HepG2 (cell line): ENCODE measurements around the gene SLC9A1. TPM values are rescaled to one million over a fixed set of nuclear protein-coding genes. Genes with fewer than 3 reads are reported as not detected.
A peak's percentile ranks its signal among the peaks of the same experiment; 100 is the strongest.

Experiments used
- GPN1 ChIP-seq: sonication (generic); formaldehyde crosslinking; IDR thresholded peaks from 2 replicates; pipeline ENCODE4 v1.5.1; 2020; ENCODE audit warnings: missing genetic modification reagents, borderline replicate concordance
- HNF1B ChIP-seq: sonication (generic); formaldehyde crosslinking; IDR thresholded peaks from 2 replicates; pipeline ENCODE4 v1.5.1; 2020; ENCODE audit warnings: mild to moderate bottlenecking, moderate library complexity, missing genetic modification reagents
- HNRNPH1 ChIP-seq: fragments of 200-400 bp; formaldehyde crosslinking; optimal IDR thresholded peaks from 2 replicates; pipeline ENCODE3; 2017; ENCODE audit warnings: mild to moderate bottlenecking, low read depth, low read length
- KAT8 ChIP-seq: IDR thresholded peaks from 2 replicates; pipeline ENCODE4 v1.6.1; 2016; ENCODE audit warnings: missing genetic modification reagents, missing compliant biosample characterization
- MED13 ChIP-seq: sonication (generic); formaldehyde crosslinking; IDR thresholded peaks from 2 replicates; pipeline ENCODE4 v1.5.0; 2020; ENCODE audit warnings: missing genetic modification reagents
- MEIS1 ChIP-seq: sonication (generic); formaldehyde crosslinking; IDR thresholded peaks from 2 replicates; pipeline ENCODE4 v1.9.0; 2021; ENCODE audit warnings: mild to moderate bottlenecking, missing genetic modification reagents, moderate library complexity, borderline replicate concordance
- NR2F6 ChIP-seq, 2 experiments: IDR thresholded peaks; 2 replicates each; pipeline ENCODE4 v1.6.1; 2016; ENCODE audit warnings: antibody characterized with exemption in 1 of 2, mild to moderate bottlenecking in 1 of 2
- PAF1 ChIP-seq: IDR thresholded peaks from 2 replicates; pipeline ENCODE4 v1.6.1; 2016; ENCODE audit warnings: missing genetic modification reagents, missing compliant biosample characterization
- TFDP1 ChIP-seq: IDR thresholded peaks from 2 replicates; pipeline ENCODE4 v1.6.1; 2016; ENCODE audit warnings: missing compliant biosample characterization, missing genetic modification reagents, borderline replicate concordance
- ZBTB1 ChIP-seq: sonication (generic); formaldehyde crosslinking; IDR thresholded peaks from 2 replicates; pipeline ENCODE4 v1.4.0; 2020; ENCODE audit warnings: missing genetic modification reagents, borderline replicate concordance
- ZBTB2 ChIP-seq: sonication (generic); formaldehyde crosslinking; IDR thresholded peaks from 2 replicates; pipeline ENCODE4 v1.8.0; 2022; ENCODE audit warnings: low read depth, missing genetic modification reagents
- ZBTB25 ChIP-seq: IDR thresholded peaks from 2 replicates; pipeline ENCODE4 v1.6.1; 2018; ENCODE audit warnings: missing genetic modification reagents
- ZNF124 ChIP-seq: sonication (generic); formaldehyde crosslinking; IDR thresholded peaks from 2 replicates; pipeline ENCODE4 v1.4.0; 2020; ENCODE audit warnings: missing genetic modification reagents
- ZNF143 ChIP-seq: sonication (generic); formaldehyde crosslinking; IDR thresholded peaks from 2 replicates; pipeline ENCODE4 v1.4.0; 2020; ENCODE audit warnings: missing genetic modification reagents
- ZNF614 ChIP-seq: IDR thresholded peaks from 2 replicates; pipeline ENCODE4 v1.6.1; 2018; ENCODE audit warnings: missing biosample characterization, missing genetic modification reagents, inconsistent platforms, borderline replicate concordance
- ZNF766 ChIP-seq: sonication (generic); formaldehyde crosslinking; IDR thresholded peaks from 2 replicates; pipeline ENCODE4 v1.5.0; 2020; ENCODE audit warnings: missing genetic modification reagents, borderline replicate concordance
- ZNF816 ChIP-seq: sonication (generic); formaldehyde crosslinking; IDR thresholded peaks from 2 replicates; pipeline ENCODE4 v1.8.0; 2022; ENCODE audit warnings: missing genetic modification reagents, mild to moderate bottlenecking, borderline replicate concordance
- ZUFSP ChIP-seq: sonication (generic); formaldehyde crosslinking; IDR thresholded peaks from 2 replicates; pipeline ENCODE4 v1.9.0; 2021; ENCODE audit warnings: missing genetic modification reagents, mild to moderate bottlenecking, borderline replicate concordance
- polyA plus RNA-seq, 8 experiments: library from polyadenylated mRNA; depleted of rRNA in 3 of 8; stranded (reverse) in 7 of 8; unstranded in 1 of 8; fragments of >200 nt; fragmentation: Illumina TruSeq in 4 of 8; extraction: Trizol in 4 of 8; gene quantifications; 2 replicates each; pipeline versions ENCODE4 v1.2.1 to v1.2.3, GENCODE V29; 2011 to 2016; ENCODE audit warnings: low read depth in 4 of 8, missing spikeins in 1 of 8, mixed read lengths in 1 of 8; ENCODE audit not compliant: insufficient read depth in 1 of 8
- total RNA-seq, 5 experiments: library from RNA; depleted of rRNA; stranded (reverse); fragments of >200 nt; fragmentation: Illumina TruSeq; extraction: Trizol; gene quantifications; 2 replicates each; pipeline ENCODE4 v1.2.3, GENCODE V29; 2016; ENCODE audit warnings: low read depth in 1 of 5
- TF ChIP-seq, protein P1 (sequence below): sonication (generic); formaldehyde crosslinking; IDR thresholded peaks from 2 replicates; pipeline ENCODE4 v1.4.0; 2020; ENCODE audit warnings: mild to moderate bottlenecking, missing genetic modification reagents
- TF ChIP-seq, protein P2 (sequence below): IDR thresholded peaks from 2 replicates; pipeline ENCODE4 v1.6.1; 2016; ENCODE audit warnings: missing biosample characterization, missing genetic modification reagents, low read depth

Gene SLC9A1
- total and polyA plus RNA-seq, 2 of the 13 experiments (the other 11 are each of a cell fraction or from before 2014, with no cell fraction given): 1.4 to 2.9 TPM

DNA sequence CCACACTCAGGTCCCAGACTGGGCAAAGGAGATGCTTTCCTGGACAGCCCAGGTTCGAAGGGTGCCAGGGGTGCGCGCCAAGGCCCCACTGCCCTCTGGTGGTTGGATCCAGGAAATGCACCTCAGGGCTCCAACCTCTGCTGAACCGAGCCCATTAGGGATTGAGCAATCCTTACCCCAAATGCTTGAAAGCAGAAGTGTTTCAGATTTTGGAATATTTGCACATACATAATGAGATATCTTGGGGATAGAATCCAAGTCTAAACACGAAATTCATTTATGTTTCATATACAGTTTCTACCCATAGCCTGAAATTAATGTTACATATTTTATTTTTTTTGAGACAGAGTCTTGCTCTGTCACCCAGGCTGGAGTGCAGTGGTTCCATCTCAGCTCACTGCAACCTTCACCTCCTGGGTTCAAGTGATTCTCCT lies 57.4 kb downstream of the SLC9A1 start (continued):
- TF ChIP-seq ZNF614 (CRISPR knock-in tag) (peak; percentile 39; the same call in 1 of the 2 replicates), ZNF766 (no peak), ZNF816 (CRISPR knock-in tag) (no peak), PAF1 (CRISPR knock-in tag) (no peak), ZNF124 (CRISPR knock-in tag) (no peak), ZNF143 (CRISPR knock-in tag) (no peak), ZBTB2 (CRISPR knock-in tag) (no peak), HNRNPH1 (no peak), GPN1 (CRISPR knock-in tag) (no peak), HNF1B (CRISPR knock-in tag) (no peak), TFDP1 (CRISPR knock-in tag) (peak; percentile 31; the same call in 1 of the 2 replicates), MEIS1 (CRISPR knock-in tag) (no peak), ZBTB1 (no peak), KAT8 (CRISPR knock-in tag) (no peak), ZUFSP (CRISPR knock-in tag) (no peak), ZBTB25 (CRISPR knock-in tag) (peak; percentile 39; the same call in 1 of the 2 replicates), NR2F6 (IDR thresholded peaks at IDR 0.05) (no peak), NR2F6 (CRISPR knock-in tag; IDR thresholded peaks at IDR 0.05) (peak; percentile 35; the same call in 1 of the 2 replicates), MED13 (CRISPR knock-in tag) (no peak)
- TF ChIP-seq, protein P1, sequence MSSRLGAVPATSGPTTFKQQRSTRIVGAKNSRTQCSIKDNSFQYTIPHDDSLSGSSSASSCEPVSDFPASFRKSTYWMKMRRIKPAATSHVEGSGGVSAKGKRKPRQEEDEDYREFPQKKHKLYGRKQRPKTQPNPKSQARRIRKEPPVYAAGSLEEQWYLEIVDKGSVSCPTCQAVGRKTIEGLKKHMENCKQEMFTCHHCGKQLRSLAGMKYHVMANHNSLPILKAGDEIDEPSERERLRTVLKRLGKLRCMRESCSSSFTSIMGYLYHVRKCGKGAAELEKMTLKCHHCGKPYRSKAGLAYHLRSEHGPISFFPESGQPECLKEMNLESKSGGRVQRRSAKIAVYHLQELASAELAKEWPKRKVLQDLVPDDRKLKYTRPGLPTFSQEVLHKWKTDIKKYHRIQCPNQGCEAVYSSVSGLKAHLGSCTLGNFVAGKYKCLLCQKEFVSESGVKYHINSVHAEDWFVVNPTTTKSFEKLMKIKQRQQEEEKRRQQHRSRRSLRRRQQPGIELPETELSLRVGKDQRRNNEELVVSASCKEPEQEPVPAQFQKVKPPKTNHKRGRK (CRISPR knock-in tag): no peak
- TF ChIP-seq, protein P2, sequence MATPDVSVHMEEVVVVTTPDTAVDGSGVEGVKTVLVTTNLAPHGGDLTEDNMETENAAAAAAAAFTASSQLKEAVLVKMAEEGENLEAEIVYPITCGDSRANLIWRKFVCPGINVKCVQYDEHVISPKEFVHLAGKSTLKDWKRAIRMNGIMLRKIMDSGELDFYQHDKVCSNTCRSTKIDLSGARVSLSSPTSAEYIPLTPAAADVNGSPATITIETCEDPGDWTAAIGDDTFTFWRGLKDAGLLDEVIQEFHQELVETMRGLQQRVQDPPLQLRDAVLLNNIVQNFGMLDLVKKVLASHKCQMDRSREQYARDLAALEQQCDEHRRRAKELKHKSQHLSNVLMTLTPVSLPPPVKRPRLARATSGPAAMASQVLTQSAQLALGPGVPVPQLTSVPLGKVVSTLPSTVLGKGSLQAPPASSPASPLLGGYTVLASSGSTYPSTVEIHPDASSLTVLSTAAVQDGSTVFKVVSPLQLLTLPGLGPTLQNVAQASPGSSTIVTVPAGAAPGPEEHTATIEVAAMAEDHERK (CRISPR knock-in tag): no peak
